GM15510 (cell line): ENCODE measurements around the gene GRID1.

Source experiments
- POLR2A ChIP-seq: IDR thresholded peaks from 3 replicates; pipeline ENCODE4 v1.6.1; 2011; ENCODE audit warnings: borderline replicate concordance; ENCODE audit not compliant: insufficient read length; ENCODE audit errors: extremely low read depth

The GRID1 gene

GRCh38 chr10:86313621-86314041 lies 53.0 kb downstream of the GRID1 start:
- no peak for TF ChIP-seq POLR2A

GRCh38 chr10:86312701-86313270 lies 53.8 kb downstream of the GRID1 start:
- TF ChIP-seq POLR2A, result no peak

DNA sequence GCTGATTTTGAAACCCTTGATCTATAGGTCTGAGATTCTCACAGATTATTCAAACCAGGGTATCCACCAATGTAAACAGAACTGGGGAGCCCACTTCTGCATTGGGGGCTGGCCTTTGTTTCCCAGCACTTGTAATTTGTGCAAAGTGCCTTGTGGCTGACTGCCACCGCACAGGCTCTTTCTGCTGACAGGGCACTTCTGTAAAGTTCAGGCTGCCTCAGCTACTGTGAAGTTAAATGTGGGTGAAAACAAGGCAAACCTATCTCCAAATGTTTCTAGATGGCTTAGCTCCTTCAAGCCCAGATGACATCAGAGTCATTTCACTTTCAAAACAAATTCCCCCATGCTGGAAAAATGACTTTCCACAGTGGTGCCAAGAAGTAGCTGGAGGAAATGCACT lies 54.7 kb downstream of the GRID1 start:
- TF ChIP-seq POLR2A, result no peak

DNA sequence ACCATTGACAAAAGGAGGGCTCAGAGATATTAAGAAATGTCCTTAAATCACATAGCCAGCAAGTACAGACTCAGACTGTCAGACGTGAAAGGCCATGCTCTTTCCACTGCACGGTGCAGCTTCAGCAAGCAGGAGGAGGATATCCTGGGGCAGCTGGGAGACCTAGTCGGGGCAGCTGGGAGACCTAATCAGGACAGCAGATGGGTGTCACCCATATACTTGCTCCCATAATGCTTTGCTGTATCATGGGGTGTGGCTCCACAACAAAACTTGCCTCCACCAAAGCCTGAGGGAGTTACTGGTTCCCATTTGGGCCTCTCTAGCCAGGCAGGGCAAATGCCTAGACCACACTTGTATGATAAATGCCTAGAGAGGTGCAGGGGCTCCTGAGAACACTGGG lies 55.4 kb downstream of the GRID1 start:
- TF ChIP-seq POLR2A, result no peak

DNA sequence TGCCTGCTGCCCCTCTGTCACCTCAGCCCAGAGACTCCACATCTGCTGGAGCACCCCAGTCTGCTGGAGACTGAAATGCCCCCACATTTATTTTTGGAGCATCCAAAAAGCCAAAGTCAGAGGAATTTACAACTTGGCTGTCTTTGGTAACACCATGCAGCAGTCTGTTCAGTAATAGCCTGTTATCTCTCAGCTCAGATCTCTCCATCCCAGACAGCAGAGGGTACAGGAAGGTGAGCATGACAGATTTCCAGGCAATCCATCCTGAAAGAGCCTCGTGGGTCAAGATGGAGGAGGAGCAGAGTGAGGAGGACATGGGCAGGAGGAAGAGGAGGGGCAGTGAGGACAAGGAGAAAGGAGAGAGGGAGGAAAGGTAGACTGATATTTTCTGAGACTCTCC lies 55.9 kb downstream of the GRID1 start:
- no peak for TF ChIP-seq POLR2A

GRCh38 chr10:86310291-86310690 lies 56.3 kb downstream of the GRID1 start:
- TF ChIP-seq POLR2A, result no peak

DNA sequence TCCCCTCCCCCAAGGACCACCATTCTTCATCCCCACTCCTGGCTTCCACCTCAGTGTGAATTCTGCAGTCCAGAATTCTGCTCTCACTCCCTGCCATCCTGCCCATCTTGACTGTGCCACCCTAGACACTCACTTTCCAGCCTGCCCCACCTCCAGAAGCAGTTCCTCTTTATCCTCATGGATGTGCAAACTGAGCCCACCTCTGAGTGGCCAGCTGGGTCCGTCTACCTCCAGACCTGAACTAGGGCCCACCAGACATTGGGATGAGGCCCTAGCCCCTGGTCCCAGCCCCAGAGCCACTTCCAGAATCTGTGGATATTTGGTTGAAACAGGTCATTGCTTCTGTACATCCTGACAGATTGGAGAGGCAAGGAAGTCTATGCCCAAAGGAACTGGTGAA lies 58.5 kb downstream of the GRID1 start:
- no peak for TF ChIP-seq POLR2A

- no peak for TF ChIP-seq POLR2A
These were observed 59.8 kb downstream of the GRID1 start for GRCh38 chr10:86306628-86307278.

DNA sequence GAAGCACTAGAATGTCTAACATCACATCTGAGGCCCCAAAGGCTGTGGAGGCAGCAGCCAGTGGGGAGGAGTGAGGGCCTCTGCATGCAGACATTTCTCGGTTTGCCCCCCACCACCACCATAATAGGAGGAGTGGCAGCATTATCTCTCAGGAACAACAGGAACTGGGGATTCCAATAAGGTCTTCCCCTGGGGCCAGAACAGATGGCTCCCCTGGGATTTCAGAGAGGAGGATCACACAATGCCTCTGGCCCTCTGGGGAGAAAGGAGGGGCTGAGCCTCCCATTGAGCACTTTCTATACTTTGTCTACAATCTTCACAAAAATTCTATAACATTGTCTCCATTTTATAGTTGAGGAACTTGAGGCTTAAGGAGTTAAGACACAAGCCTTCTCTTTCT lies 61.1 kb downstream of the GRID1 start:
- no peak for TF ChIP-seq POLR2A

GRCh38 chr10:86304436-86304835 lies 62.2 kb downstream of the GRID1 start:
- TF ChIP-seq POLR2A, result no peak

- TF ChIP-seq POLR2A, result no peak
These were observed 63.0 kb downstream of the GRID1 start for GRCh38 chr10:86303626-86304025.

DNA sequence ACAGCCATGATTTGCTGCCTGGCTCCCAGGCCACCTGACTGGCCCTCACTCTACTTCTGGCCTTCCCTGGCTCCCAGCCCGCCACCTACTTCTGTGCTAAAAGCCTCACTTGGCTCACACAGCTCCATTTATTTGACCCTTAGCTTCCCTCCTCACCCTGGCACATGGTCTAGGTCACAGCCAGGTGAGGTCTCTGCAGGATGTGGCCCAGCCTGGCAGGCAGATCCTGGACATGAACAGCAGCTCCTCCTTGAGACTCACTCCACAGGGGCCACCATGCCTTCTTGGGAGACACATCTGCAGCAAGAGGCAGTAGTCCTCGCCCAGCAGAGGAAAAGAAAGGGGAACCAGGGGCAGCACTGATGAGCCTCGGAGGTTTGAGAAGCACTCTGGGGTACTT lies 64.6 kb downstream of the GRID1 start:
- TF ChIP-seq POLR2A, result no peak

- no peak for TF ChIP-seq POLR2A
These were observed 65.4 kb downstream of the GRID1 start for GRCh38 chr10:86300931-86301830.

DNA sequence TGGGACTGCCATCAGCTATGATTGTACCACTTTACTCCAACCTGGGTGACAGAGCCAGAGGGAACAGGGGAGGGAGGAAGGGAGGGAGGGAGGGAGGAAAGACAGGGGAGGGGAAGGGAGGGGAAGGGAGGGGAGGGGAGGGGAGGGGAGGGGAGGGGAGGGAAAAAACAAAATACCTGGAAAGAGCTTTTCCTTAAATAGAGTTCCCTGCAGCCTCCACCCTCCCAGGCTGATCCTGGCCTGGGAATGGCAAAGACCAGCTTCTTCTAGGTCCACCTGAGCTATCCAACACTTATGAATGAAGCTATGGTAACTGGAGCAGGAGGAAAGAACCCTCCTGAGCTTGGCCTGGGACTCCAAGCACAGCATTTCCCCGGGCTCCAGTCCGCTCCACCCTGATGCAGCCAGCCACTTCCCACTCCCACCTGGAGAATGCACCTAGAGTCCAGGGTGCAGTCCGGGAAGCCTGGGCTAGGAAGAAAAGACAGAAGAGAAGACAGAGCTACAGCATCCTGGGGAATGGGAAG lies 66.1 kb downstream of the GRID1 start:
- TF ChIP-seq POLR2A, result no peak

DNA sequence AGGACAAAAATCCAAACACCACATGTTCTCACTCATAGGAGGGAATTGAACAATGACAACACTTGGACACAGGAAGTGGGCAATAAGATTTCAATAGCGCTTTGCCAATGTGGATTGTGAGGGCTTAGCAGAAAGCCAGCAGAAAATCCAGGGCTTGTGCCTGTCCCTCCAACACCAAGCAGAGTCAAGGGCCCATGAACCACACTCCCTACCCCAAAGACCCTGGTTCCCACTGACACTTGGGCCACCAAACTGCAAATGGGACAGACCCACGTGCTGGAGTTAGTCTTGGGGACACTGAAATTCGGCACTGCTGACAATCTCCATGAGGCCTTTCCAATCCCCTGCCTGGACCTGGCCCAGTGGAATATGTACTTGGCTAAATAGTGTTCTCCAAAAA lies 67.0 kb downstream of the GRID1 start:
- no peak for TF ChIP-seq POLR2A

DNA sequence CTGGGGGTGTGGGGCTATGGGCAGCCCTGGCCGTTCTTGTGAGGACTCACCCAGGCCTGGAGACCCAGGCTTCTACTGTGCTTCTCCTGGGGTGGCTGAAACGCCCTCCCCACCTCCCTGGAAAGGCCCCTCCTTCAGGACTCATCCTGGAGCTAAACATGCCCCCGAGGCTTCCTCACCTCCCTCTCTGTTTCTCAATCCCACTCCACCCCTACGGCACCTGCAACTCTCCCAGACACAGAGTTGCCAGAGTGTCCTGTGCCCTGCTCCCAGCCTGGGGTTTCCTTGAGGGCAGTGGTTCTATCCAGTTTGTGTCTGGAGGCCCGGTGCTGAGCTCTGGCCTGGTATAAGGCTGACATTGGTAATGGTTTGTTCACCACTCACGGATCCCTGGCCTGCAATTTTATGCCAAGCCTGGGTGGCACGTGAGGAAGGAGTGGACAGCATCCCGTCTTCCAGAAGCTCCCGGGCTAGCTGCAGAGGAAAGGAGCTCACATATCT lies 68.0 kb downstream of the GRID1 start:
- TF ChIP-seq POLR2A, result no peak

GRCh38 chr10:86295791-86296190 lies 70.8 kb downstream of the GRID1 start:
- TF ChIP-seq POLR2A, result no peak
